DND-41 (cell line): ENCODE results near the gene PCDHGA1.
"Not testable (repeated sequence)": the region's sequence is repeated elsewhere in the genome, so short reads cannot be mapped to it uniquely, and the experiment has no call there.

Source experiments
- ATAC-seq: fragments of 200-7000 bp; cut with Tn5 transposase; 3 replicates; pipeline ENCODE4 v1.9.1; 2021; ENCODE audit warnings: low read depth; ENCODE audit not compliant: insufficient read depth
- DNase-seq: peaks from one replicate; pipeline ENCODE4 v3.0.0-alpha.2; 2020
- H2AFZ ChIP-seq: 2 replicates; pipeline ENCODE4 v1.6.0; 2012; ENCODE audit warnings: low read depth, low read length
- H3K27ac ChIP-seq: 2 replicates; pipeline ENCODE4 v1.5.1; 2012; ENCODE audit warnings: low read length, inconsistent platforms
- H3K27me3 ChIP-seq: fragments of 200-600 bp; sonication (generic); 2 replicates; pipeline ENCODE4 v1.6.0; 2012; ENCODE audit warnings: low read length, mild to moderate bottlenecking, inconsistent platforms; ENCODE audit not compliant: insufficient read depth, poor library complexity
- H3K36me3 ChIP-seq: 2 replicates; pipeline ENCODE4 v1.5.1; 2012; ENCODE audit warnings: low read length, inconsistent platforms; ENCODE audit not compliant: insufficient read depth
- H3K4me1 ChIP-seq: 2 replicates; pipeline ENCODE4 v1.5.1; 2012; ENCODE audit warnings: mild to moderate bottlenecking, low read length; ENCODE audit not compliant: insufficient read depth
- H3K4me2 ChIP-seq: 2 replicates; pipeline ENCODE4 v1.6.0; 2012; ENCODE audit warnings: mild to moderate bottlenecking, moderate library complexity, low read length, inconsistent platforms; ENCODE audit not compliant: insufficient read depth
- H3K4me3 ChIP-seq, 2 experiments: fragments of 200-600 bp in 1 of 2; shearing (Covaris generic) in 1 of 2; 2 replicates each; pipeline ENCODE4 v1.5.1; 2012 to 2016; ENCODE audit warnings: inconsistent platforms in 2 of 2, low read length in 2 of 2, mild to moderate bottlenecking in 2 of 2, low read depth in 1 of 2, moderate library complexity in 1 of 2
- H3K79me2 ChIP-seq: 2 replicates; pipeline ENCODE4 v1.6.0; 2012; ENCODE audit warnings: low read length, inconsistent platforms; ENCODE audit not compliant: insufficient read depth
- H3K9ac ChIP-seq: 2 replicates; pipeline ENCODE4 v1.6.0; 2012; ENCODE audit warnings: low read depth, mild to moderate bottlenecking, inconsistent platforms, low read length, moderate library complexity
- H3K9me3 ChIP-seq: 2 replicates; pipeline ENCODE4 v1.5.1; 2012; ENCODE audit warnings: low read length, moderate library complexity, mild to moderate bottlenecking, inconsistent platforms; ENCODE audit not compliant: insufficient read depth, severe bottlenecking
- H4K20me1 ChIP-seq: 2 replicates; pipeline ENCODE4 v1.6.0; 2012; ENCODE audit warnings: low read length; ENCODE audit not compliant: insufficient read depth
- CTCF ChIP-seq: IDR thresholded peaks from 2 replicates; pipeline ENCODE4 v1.5.1; 2012; ENCODE audit warnings: borderline replicate concordance, low read length, moderate library complexity, mild to moderate bottlenecking; ENCODE audit not compliant: poor library complexity, severe bottlenecking; ENCODE audit errors: extremely low read depth
- EZH2 ChIP-seq: IDR thresholded peaks from 3 replicates; pipeline ENCODE4 v1.6.1; 2012; ENCODE audit warnings: borderline replicate concordance, low read depth, mild to moderate bottlenecking, moderate library complexity, low read length, inconsistent platforms; ENCODE audit not compliant: severe bottlenecking

PCDHGA1 gene

DNA sequence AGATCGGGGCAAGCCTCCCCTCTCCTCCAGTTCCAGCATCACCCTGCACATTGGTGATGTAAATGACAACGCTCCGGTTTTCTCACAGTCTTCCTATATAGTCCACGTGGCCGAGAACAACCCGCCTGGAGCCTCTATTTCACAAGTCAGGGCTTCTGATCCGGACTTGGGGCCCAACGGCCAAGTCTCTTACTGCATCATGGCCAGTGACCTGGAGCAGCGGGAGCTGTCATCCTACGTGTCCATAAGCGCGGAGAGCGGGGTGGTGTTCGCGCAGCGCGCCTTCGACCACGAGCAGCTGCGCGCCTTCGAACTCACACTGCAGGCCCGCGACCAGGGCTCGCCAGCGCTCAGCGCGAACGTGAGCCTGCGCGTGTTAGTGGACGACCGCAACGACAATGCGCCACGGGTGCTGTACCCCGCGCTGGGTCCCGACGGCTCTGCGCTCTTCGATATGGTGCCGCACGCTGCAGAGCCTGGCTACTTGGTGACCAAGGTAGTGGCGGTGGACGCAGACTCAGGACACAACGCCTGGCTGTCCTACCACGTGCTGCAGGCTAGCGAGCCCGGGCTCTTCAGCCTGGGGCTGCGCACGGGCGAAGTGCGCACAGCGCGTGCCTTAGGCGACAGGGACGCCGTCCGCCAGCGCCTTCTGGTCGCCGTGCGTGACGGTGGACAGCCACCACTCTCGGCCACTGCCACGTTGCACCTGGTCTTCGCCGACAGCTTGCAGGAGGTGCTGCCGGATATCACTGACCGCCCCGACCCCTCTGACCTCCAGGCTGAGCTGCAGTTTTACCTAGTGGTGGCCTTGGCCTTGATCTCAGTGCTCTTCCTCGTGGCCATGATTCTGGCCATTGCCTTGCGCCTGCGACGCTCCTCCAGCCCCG is 59.1 kb downstream of the PCDHGA1 start:
- H3K4me2 ChIP-seq = no peak overlapping the region
- H3K4me1 ChIP-seq = no peaks in the 10 kb centered on the region
- no peaks in the 10 kb centered on the region for H3K36me3 ChIP-seq
- H3K79me2 ChIP-seq = no peaks in the 10 kb centered on the region
- no peaks in the 10 kb centered on the region for H3K27me3 ChIP-seq
- H3K27ac ChIP-seq = no peak overlapping the region
- DNase-seq = no peak
- no peak overlapping the region for H3K9ac ChIP-seq
- H3K9me3 ChIP-seq = no peaks in the 10 kb centered on the region
- no peak overlapping the region for H2AFZ ChIP-seq
- no peak overlapping the region for H3K4me3 ChIP-seq
- TF ChIP-seq EZH2 (no peak), CTCF (no peak)
- H4K20me1 ChIP-seq = no peaks in the 10 kb centered on the region
- ATAC-seq = no peak

DNA sequence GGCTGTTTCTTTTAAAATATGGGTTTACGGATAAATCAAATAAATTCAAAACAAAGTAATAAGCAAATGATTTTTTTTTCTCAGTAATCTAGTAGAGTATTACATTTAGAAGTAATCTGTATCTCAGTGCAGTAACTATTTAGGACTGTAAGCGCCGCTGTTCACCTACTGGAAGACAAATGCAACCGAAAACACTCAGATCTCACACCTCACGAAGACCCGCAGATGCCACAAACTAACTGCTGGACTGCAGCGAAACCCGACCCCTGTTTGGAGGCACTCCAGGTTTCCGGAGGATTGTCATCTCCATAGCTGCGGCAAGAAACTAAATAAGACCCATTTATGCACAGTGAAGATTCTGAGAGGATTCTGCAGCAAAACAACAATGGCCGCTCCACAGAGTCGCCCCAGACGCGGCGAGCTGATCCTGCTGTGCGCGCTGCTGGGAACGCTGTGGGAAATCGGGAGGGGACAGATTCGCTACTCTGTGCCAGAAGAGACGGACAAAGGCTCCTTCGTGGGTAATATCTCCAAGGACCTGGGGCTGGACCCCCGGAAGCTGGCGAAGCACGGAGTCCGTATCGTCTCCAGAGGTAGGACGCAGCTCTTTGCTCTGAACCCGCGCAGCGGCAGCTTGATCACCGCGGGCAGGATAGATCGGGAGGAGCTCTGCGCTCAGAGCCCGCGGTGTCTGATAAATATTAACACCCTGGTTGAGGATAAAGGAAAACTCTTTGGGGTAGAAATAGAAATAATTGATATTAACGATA is 62.3 kb downstream of the PCDHGA1 start, which contains the start of gene PCDHGA8:
PCDHGA8 (plus strand) TSS at position 205 of the 770 bp plus-strand sequence; CDS start at position 386, 181 bp downstream.
- no peaks in the 10 kb centered on the region for H3K79me2 ChIP-seq
- TF ChIP-seq CTCF = no peak
- no peak for TF ChIP-seq EZH2

GRCh38 chr5:141393267-141393666 is 63.0 kb downstream of the PCDHGA1 start:
- ATAC-seq (no peak), DNase-seq (no peak)
- H3K4me3 ChIP-seq = no peak overlapping the region
- no peak overlapping the region for H3K27ac ChIP-seq
- H3K9ac ChIP-seq = no peak overlapping the region
- H3K9me3 ChIP-seq = no peaks in the 10 kb centered on the region
- H2AFZ ChIP-seq = no peak overlapping the region
- no peaks in the 10 kb centered on the region for H3K27me3 ChIP-seq
- H3K4me2 ChIP-seq = no peak overlapping the region
- no peaks in the 10 kb centered on the region for H3K79me2 ChIP-seq
- no peaks in the 10 kb centered on the region for H3K36me3 ChIP-seq
- TF ChIP-seq EZH2 (no peak), CTCF (no peak)
- H4K20me1 ChIP-seq = no peaks in the 10 kb centered on the region
- no peaks in the 10 kb centered on the region for H3K4me1 ChIP-seq

More for the DNA sequence above, 62.3 kb downstream of the PCDHGA1 start, which contains the start of gene PCDHGA8:
- ATAC-seq (no peak), DNase-seq (no peak)
- H4K20me1 ChIP-seq = no peaks in the 10 kb centered on the region
- H2AFZ ChIP-seq = no peak within 1 kb of the TSS
- no peaks in the 10 kb centered on the region for H3K36me3 ChIP-seq
- H3K9me3 ChIP-seq = no peaks in the 10 kb centered on the region
- no peak within 1 kb of the TSS for H3K9ac ChIP-seq
- no peak within 1 kb of the TSS for H3K27ac ChIP-seq
- no peaks in the 10 kb centered on the region for H3K27me3 ChIP-seq
- no peak within 1 kb of the TSS for H3K4me2 ChIP-seq
- H3K4me3 ChIP-seq = no peak within 1 kb of the TSS
- no peaks in the 10 kb centered on the region for H3K4me1 ChIP-seq

DNA sequence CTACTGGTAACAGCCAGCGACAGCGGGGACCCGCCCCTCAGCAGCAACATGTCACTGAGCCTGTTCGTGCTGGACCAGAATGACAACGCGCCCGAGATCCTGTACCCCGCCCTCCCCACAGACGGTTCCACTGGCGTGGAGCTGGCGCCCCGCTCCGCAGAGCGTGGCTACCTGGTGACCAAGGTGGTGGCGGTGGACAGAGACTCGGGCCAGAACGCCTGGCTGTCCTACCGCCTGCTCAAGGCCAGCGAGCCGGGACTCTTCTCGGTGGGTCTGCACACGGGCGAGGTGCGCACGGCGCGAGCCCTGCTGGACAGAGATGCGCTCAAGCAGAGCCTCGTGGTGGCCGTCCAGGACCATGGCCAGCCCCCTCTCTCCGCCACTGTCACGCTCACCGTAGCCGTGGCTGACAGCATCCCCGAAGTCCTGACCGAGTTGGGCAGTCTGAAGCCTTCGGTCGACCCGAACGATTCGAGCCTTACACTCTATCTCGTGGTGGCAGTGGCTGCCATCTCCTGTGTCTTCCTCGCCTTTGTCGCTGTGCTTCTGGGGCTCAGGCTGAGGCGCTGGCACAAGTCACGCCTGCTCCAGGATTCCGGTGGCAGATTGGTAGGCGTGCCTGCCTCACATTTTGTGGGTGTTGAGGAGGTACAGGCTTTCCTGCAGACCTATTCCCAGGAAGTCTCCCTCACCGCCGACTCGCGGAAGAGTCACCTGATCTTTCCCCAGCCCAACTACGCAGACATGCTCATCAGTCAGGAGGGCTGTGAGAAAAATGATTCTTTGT is 64.3 kb downstream of the PCDHGA1 start:
- H3K9me3 ChIP-seq, H4K20me1 ChIP-seq, ATAC-seq, H3K27ac ChIP-seq, H2AFZ ChIP-seq, H3K36me3 ChIP-seq, H3K4me3 ChIP-seq, DNase-seq, H3K9ac ChIP-seq, H3K4me1 ChIP-seq, H3K79me2 ChIP-seq, H3K27me3 ChIP-seq, H3K4me2 ChIP-seq: not testable (repeated sequence)
